K562 (cell line): Measurements from ENCODE around the gene DUSP16. TPM values are rescaled to one million over a fixed set of nuclear protein-coding genes. Genes with fewer than 3 reads are reported as not detected.

Experiments used
- ATAC-seq: fragments of 200-7000 bp; cut with Tn5 transposase; 3 replicates; pipeline ENCODE4 v1.9.1; 2020; ENCODE audit warnings: moderate library complexity
- BruUV-seq: library from RNA; stranded (reverse); fragments of 400-500 nt; replicated peaks from 2 replicates; lab custom pipeline; 2021; lab: Mats Ljungman, UMichigan
- CTCF ChIA-PET: fragments of 300-600 bp; formaldehyde crosslinking; extraction: SDS; loops from one replicate; lab custom pipeline; 2021; ENCODE audit warnings: low intra/inter-chr PET ratio; lab: Yijun Ruan, JAX
- POLR2A ChIA-PET: fragments of 300-600, 350-650 bp; sonication (Branson Sonifier 250); formaldehyde crosslinking; extraction: SDS; loops from one replicate; lab custom pipeline; 2021; ENCODE audit warnings: antibody characterized with exemption, inconsistent platforms; lab: Yijun Ruan, JAX
- DNase-seq, 4 experiments: peaks; one replicate each; pipeline versions ENCODE4 v3.0.0 to v3.0.0-alpha.2; 2011 to 2018; ENCODE audit warnings: low spot score in 3 of 4, mixed read lengths in 3 of 4; ENCODE audit errors: extremely low read depth in 1 of 4
- FAIRE-seq: peaks from 2 replicates; lab custom pipeline; 2011; peaks lifted over from hg19 to GRCh38; lab: Jason Lieb, UNC
- H2AFZ ChIP-seq: 2 replicates; pipeline ENCODE4 v1.6.0; 2011; ENCODE audit warnings: low read depth, low read length, control low read depth, inconsistent platforms
- H3K27ac ChIP-seq: fragments of 200-600 bp; 3 replicates; pipeline ENCODE4 v1.8.0; 2011; ENCODE audit warnings: low read depth, mild to moderate bottlenecking, control low read depth, inconsistent platforms, low read length, moderate library complexity, mixed read lengths; ENCODE audit errors: extremely low read depth
- H3K27me3 ChIP-seq, 2 experiments: fragments of 300-600 bp in 1 of 2; 2 replicates in 1 of 2; 3 replicates in 1 of 2; pipeline versions ENCODE4 v1.6.0 to v1.8.0; 2011; ENCODE audit warnings: inconsistent platforms in 2 of 2, low read length in 2 of 2, mild to moderate bottlenecking in 1 of 2, mixed read lengths in 1 of 2, moderate library complexity in 1 of 2; ENCODE audit not compliant: control insufficient read depth in 2 of 2, insufficient read depth in 2 of 2
- H3K36me3 ChIP-seq: fragments of 300-600 bp; 3 replicates; pipeline ENCODE4 v1.8.0; 2011; ENCODE audit warnings: mild to moderate bottlenecking, low read length, inconsistent platforms; ENCODE audit not compliant: control insufficient read depth, insufficient read depth
- H3K4me1 ChIP-seq, 2 experiments: fragments of 200-600 bp in 1 of 2; replicated peaks in 1 of 2; 2 replicates in 1 of 2; 3 replicates in 1 of 2; pipeline versions ENCODE4 v1.5.1 to v1.8.0; 2011; ENCODE audit warnings: inconsistent platforms in 2 of 2, low read length in 2 of 2, mild to moderate bottlenecking in 1 of 2, mixed read lengths in 1 of 2, moderate library complexity in 1 of 2; ENCODE audit not compliant: control insufficient read depth in 2 of 2, insufficient read depth in 2 of 2
- H3K4me2 ChIP-seq: 2 replicates; pipeline ENCODE4 v1.6.1; 2011; ENCODE audit warnings: low read length, control low read depth, inconsistent platforms, mixed read lengths; ENCODE audit not compliant: insufficient read depth
- H3K4me3 ChIP-seq: fragments of 200-600 bp; sonication (generic), shearing (Covaris generic); 2 replicates; pipeline ENCODE4 v1.5.1; 2016; ENCODE audit warnings: control low read depth, inconsistent platforms
- H3K79me2 ChIP-seq: fragments of 200-600 bp; 3 replicates; pipeline ENCODE4 v1.8.0; 2011; ENCODE audit warnings: low read length, inconsistent platforms; ENCODE audit not compliant: control insufficient read depth, insufficient read depth
- H3K9ac ChIP-seq, 2 experiments: 2 replicates each; pipeline versions ENCODE4 v1.6.0 to v1.6.1; 2011; ENCODE audit warnings: low read depth in 2 of 2, low read length in 2 of 2, control low read depth in 1 of 2, inconsistent platforms in 1 of 2, mild to moderate bottlenecking in 1 of 2, mixed read lengths in 1 of 2; ENCODE audit not compliant: insufficient read depth in 1 of 2
- H3K9me1 ChIP-seq: one replicate; pipeline ENCODE4 v1.6.0; 2011; ENCODE audit warnings: inconsistent platforms, mild to moderate bottlenecking, low read length, moderate library complexity; ENCODE audit not compliant: control insufficient read depth, insufficient read depth
- H3K9me3 ChIP-seq: replicated peaks from 2 replicates; pipeline ENCODE4 v1.5.1; 2011; ENCODE audit warnings: low read depth, low read length, inconsistent platforms; ENCODE audit not compliant: control insufficient read depth, insufficient read depth
- H4K20me1 ChIP-seq: replicated peaks from 2 replicates; pipeline ENCODE4 v1.6.1; 2011; ENCODE audit warnings: low read length, inconsistent platforms, mixed read lengths; ENCODE audit not compliant: control insufficient read depth, insufficient read depth
- ETV6 ChIP-seq, 3 experiments: fragments of 150-350 bp in 1 of 3; sonication (generic) in 1 of 3; formaldehyde crosslinking in 1 of 3; IDR thresholded peaks; 2 replicates each; pipeline versions ENCODE4 v1.6.1 to v1.8.0; 2014 to 2022; ENCODE audit warnings: borderline replicate concordance in 2 of 3, low read depth in 2 of 3, antibody characterized with exemption in 1 of 3, low read length in 1 of 3, mild to moderate bottlenecking in 1 of 3, missing genetic modification reagents in 1 of 3
- GABPA ChIP-seq: fragments of 200-800 bp; sonication (Bioruptor generic); conservative IDR thresholded peaks from 2 replicates; pipeline ENCODE4 v1.6.1; 2016; ENCODE audit warnings: low read depth, missing genetic modification characterization, missing compliant biosample characterization
- GTF2F1 ChIP-seq: IDR thresholded peaks from 2 replicates; pipeline ENCODE4 v1.6.1; 2011; ENCODE audit warnings: low read depth, low read length, improper control_type of control experiment
- HMG20B ChIP-seq: fragments of 250-450 bp; sonication (Bioruptor Pico); IDR thresholded peaks from 2 replicates; pipeline ENCODE4 v1.5.0; 2021; ENCODE audit warnings: mild to moderate bottlenecking
- KAT7 ChIP-seq: sonication (generic); formaldehyde crosslinking; IDR thresholded peaks from 2 replicates; pipeline ENCODE4 v1.8.0; 2022; ENCODE audit warnings: missing genetic modification reagents, mild to moderate bottlenecking, borderline replicate concordance
- NCOA4 ChIP-seq: fragments of 450-650 bp; IDR thresholded peaks from 2 replicates; pipeline ENCODE4 v1.6.1; 2018; ENCODE audit warnings: mild to moderate bottlenecking; ENCODE audit not compliant: partially characterized antibody
- RHOXF2B ChIP-seq: fragments of 250-450 bp; sonication (Bioruptor Pico); conservative IDR thresholded peaks from 2 replicates; pipeline ENCODE4 v1.5.1; 2021
- SUPT5H ChIP-seq: fragments of 450-650 bp; IDR thresholded peaks from 2 replicates; pipeline ENCODE4 v1.6.1; 2016
- TCF7L2 ChIP-seq: fragments of 150-350 bp; IDR thresholded peaks from 2 replicates; pipeline ENCODE4 v1.6.1; 2016; ENCODE audit warnings: low read depth, mild to moderate bottlenecking, low read length, moderate library complexity
- THAP7 ChIP-seq: fragments of 250-450 bp; sonication (Bioruptor Pico); IDR thresholded peaks from 2 replicates; pipeline ENCODE4 v1.5.0; 2021
- XRCC4 ChIP-seq: IDR thresholded peaks from one replicate; pipeline ENCODE4 v1.6.1; 2011; ENCODE audit not compliant: insufficient read depth, insufficient read length; ENCODE audit errors: extremely low read depth
- WGBS: fragments of 100-300 bp; shearing (Covaris generic); methylation state at CpG from one replicate; pipeline ENCODE4 v1.1.6; 2016; ENCODE audit warnings: low coverage, mixed read lengths; ENCODE audit not compliant: insufficient coverage; ENCODE audit errors: missing lambda C conversion rate; 5-methylcytosine and 5-hydroxymethylcytosine counted together
- in situ Hi-C: fragments of 300-500 bp; cut with MboI; formaldehyde crosslinking; loops from 4 replicates; pipeline ENCODE4 v1.15.0; 2018; ENCODE audit warnings: inconsistent platforms, mixed read lengths
- intact Hi-C: fragments of 100-400 bp; cut with micrococcal nuclease; formaldehyde crosslinking; loops from 2 replicates; pipeline ENCODE4 v1.14.2; 2022
- polyA plus RNA-seq, 8 experiments: library from polyadenylated mRNA; depleted of rRNA in 4 of 8; stranded (reverse) in 5 of 8; unstranded in 3 of 8; fragments of >200 nt; fragmentation: Nextera tagmentation in 2 of 8; fragmentation: Illumina TruSeq in 1 of 8; extraction: Ambion mirVana in 2 of 8; extraction: Trizol in 1 of 8; gene quantifications; 2 replicates each; pipeline versions ENCODE4 v1.2.1 to v1.2.3, GENCODE V29; 2011 to 2014; ENCODE audit warnings: inconsistent platforms in 1 of 8, missing spikeins in 1 of 8
- total RNA-seq, 7 experiments: library from RNA; depleted of rRNA in 6 of 7; stranded (reverse); fragments of >200 nt in 6 of 7; fragmentation: Illumina TruSeq in 2 of 7; extraction: Trizol in 2 of 7; gene quantifications; 2 replicates each; pipeline versions ENCODE4 v1.2.1 to v1.2.3, GENCODE V29; 2011 to 2021; ENCODE audit warnings: low replicate concordance in 1 of 7

Gene DUSP16
- total and polyA plus RNA-seq, 9 of the 15 experiments (the other 6 are each of a cell fraction or from before 2014, with no cell fraction given) = 0.70 to 12.3 (median 5.7) TPM

- no peak for TF ChIP-seq THAP7 (CRISPR knock-in tag)
- TF ChIP-seq SUPT5H = no peak
- TF ChIP-seq KAT7 = no peak
- no peak for TF ChIP-seq GTF2F1
- no peak for TF ChIP-seq ETV6 (IDR thresholded peaks at IDR 0.05; ENCODE audit: borderline replicate concordance in 1 of 2, low read depth in 2 of 2, low read length in 1 of 2)
- TF ChIP-seq ETV6 (CRISPR knock-in tag; IDR thresholded peaks at IDR 0.05; ENCODE audit: borderline replicate concordance) = no peak
- TF ChIP-seq, all 486 proteins: peak for 0
Observed at GRCh38 chr12:12521888-12522287, 40.8 kb downstream of the DUSP16 start (continued).

- Histone ChIP-seq H4K20me1 (no peaks in the 10 kb centered on the region), H3K4me2 (no peak overlapping the region), H3K9me1 (no peaks in the 10 kb centered on the region), H3K27ac (no peak overlapping the region), H3K4me3 (no peak overlapping the region), H3K9me3 (no peaks in the 10 kb centered on the region), H3K4me1 (no peaks in the 10 kb centered on the region), H2AFZ (no peak overlapping the region), H3K9ac (no peak overlapping the region), H3K27me3 (no peaks in the 10 kb centered on the region), H3K36me3 (peaks cover 19% of the 10 kb centered on the region; the same call in 1 of the 3 replicates), H3K79me2 (no peaks in the 10 kb centered on the region)
- intact Hi-C loops (no loop called here), in situ Hi-C loops (no loop called here)
- DNase-seq (no peak), ATAC-seq (no peak), FAIRE-seq (no peak)
- POLR2A ChIA-PET = no interaction called here
- BruUV-seq = no TSS peak
- no peak for TF ChIP-seq TCF7L2
- TF ChIP-seq HMG20B = no peak
- no peak for TF ChIP-seq XRCC4
- no peak for TF ChIP-seq RHOXF2B
- TF ChIP-seq NCOA4 = no peak
- no peak for TF ChIP-seq GABPA (tag)
- CTCF ChIA-PET = no interaction called here
- 87% methylated on average over 7 of the region's 8 CpGs for WGBS
Observed at GRCh38 chr12:12521044-12521485, 41.6 kb downstream of the DUSP16 start.
